ENCODE measurements around the gene AQP6. TPM values are rescaled to one million over a fixed set of nuclear protein-coding genes. Genes with fewer than 3 reads are reported as not detected.
"Not testable (repeated sequence)": the region's sequence is repeated elsewhere in the genome, so short reads cannot be mapped to it uniquely, and the experiment has no call there.

The AQP6 gene
- total and polyA plus RNA-seq, 12 donors: 0.20 to 1.1 (median 0.28) TPM; not detected in 8

GRCh38 chr12:49987625-49988303 is 15.0 kb downstream of the AQP6 start:
- Histone ChIP-seq H3K9me3 (replicated peaks in 1 of 3) (no peaks in the 10 kb centered on the region), H3K4me3 (no peak overlapping the region), H3K4me1 (replicated peaks in 1 of 2) (no peaks in the 10 kb centered on the region), H3K27me3 (no peaks in the 10 kb centered on the region), H3K27ac (no peak overlapping the region), H3K36me3 (replicated peaks in 1 of 2) (no peaks in the 10 kb centered on the region)
- no peak for DNase-seq
- WGBS, 4 donors: 74 to 92% (median 86%) methylated on average over 4 of the region's 4 CpGs
- TF ChIP-seq, protein P1, sequence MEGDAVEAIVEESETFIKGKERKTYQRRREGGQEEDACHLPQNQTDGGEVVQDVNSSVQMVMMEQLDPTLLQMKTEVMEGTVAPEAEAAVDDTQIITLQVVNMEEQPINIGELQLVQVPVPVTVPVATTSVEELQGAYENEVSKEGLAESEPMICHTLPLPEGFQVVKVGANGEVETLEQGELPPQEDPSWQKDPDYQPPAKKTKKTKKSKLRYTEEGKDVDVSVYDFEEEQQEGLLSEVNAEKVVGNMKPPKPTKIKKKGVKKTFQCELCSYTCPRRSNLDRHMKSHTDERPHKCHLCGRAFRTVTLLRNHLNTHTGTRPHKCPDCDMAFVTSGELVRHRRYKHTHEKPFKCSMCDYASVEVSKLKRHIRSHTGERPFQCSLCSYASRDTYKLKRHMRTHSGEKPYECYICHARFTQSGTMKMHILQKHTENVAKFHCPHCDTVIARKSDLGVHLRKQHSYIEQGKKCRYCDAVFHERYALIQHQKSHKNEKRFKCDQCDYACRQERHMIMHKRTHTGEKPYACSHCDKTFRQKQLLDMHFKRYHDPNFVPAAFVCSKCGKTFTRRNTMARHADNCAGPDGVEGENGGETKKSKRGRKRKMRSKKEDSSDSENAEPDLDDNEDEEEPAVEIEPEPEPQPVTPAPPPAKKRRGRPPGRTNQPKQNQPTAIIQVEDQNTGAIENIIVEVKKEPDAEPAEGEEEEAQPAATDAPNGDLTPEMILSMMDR (IDR thresholded peaks at IDR 0.05): no peak
- no peak for TF ChIP-seq POLR2A (IDR thresholded peaks at IDR 0.05)
- intact Hi-C loops (cut with DNase I): no loop called here

DNA sequence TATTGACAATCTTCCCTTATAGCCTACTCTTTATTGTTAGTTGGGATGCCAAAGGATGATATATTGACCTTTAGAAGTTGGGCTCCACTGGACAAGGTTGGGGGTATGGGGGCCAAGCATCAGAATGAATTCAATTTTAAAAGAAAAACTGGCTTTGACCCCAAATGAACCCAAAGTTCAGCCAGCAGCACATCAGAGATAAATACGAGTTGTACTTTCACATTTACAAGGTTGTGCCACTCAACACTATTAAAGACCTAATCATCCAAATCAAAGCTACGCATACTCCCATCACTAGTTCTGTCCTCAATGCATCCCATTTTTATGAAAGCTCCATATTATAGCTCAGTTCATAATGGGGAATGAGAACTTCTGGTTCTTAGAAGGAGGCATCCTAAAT is 16.7 kb downstream of the AQP6 start:
- H3K4me1 ChIP-seq (replicated peaks in 1 of 2); H3K27ac ChIP-seq; DNase-seq: not testable (repeated sequence)

GRCh38 chr12:49990273-49990672 is 17.5 kb downstream of the AQP6 start:
- Histone ChIP-seq H3K27me3 (no peaks in the 10 kb centered on the region), H3K27ac (no peak overlapping the region), H3K4me3 (no peak overlapping the region), H3K36me3 (replicated peaks in 1 of 2) (peaks cover 0 to 5% of the 10 kb centered on the region in 2 donors), H3K4me1 (replicated peaks in 1 of 2) (no peaks in the 10 kb centered on the region), H3K9me3 (replicated peaks in 1 of 3) (no peaks in the 10 kb centered on the region)
- no peak for DNase-seq
- WGBS, 4 donors: 78 to 86% (median 80%) methylated on average over 4 of the region's 4 CpGs
- TF ChIP-seq, protein P1 (IDR thresholded peaks at IDR 0.05): no peak
- no peak for TF ChIP-seq POLR2A (IDR thresholded peaks at IDR 0.05)
- intact Hi-C loops (cut with DNase I): no loop called here

More for the DNA sequence above, 16.7 kb downstream of the AQP6 start:
- H3K4me3 ChIP-seq; intact Hi-C loops (cut with DNase I); H3K27me3 ChIP-seq; H3K9me3 ChIP-seq (replicated peaks in 1 of 3); H3K36me3 ChIP-seq (replicated peaks in 1 of 2): not testable (repeated sequence)
- 54 to 76% (median 64%) methylated on average over 2 of the region's 2 CpGs for WGBS, 4 donors

DNA sequence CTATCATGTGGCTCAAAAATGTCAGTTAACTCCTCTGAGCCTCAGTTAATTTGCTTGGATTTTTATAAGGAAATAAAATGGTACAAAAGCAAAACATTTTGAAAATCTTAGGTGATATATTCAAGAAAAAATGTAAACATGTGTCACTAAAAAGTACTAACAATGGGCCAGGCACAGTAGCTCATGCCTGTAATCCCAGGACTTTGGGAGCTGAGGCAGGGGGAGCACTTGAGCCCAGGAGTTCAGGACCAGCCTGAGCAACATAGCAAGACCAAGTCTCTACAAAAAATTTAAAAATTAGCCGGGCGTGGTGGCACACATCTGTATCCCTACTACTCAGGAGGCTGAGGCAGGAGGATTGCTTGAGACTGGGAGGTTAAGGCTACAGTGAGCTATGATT is 25.7 kb downstream of the AQP6 start:
- WGBS, 4 donors: 95 to 100% (median 97%) methylated on average over 2 of the region's 2 CpGs
- Histone ChIP-seq H3K36me3 (replicated peaks in 1 of 2) (peaks cover 0 to 5% of the 10 kb centered on the region in 2 donors), H3K27me3 (no peaks in the 10 kb centered on the region), H3K4me1 (replicated peaks in 1 of 2) (no peaks in the 10 kb centered on the region), H3K9me3 (replicated peaks in 1 of 3) (no peaks in the 10 kb centered on the region), H3K4me3 (no peak overlapping the region), H3K27ac (no peak overlapping the region)
- no peak for DNase-seq
- intact Hi-C loops (cut with DNase I): no loop called here
- TF ChIP-seq, protein P1 (IDR thresholded peaks at IDR 0.05): no peak
- no peak for TF ChIP-seq POLR2A (IDR thresholded peaks at IDR 0.05)

DNA sequence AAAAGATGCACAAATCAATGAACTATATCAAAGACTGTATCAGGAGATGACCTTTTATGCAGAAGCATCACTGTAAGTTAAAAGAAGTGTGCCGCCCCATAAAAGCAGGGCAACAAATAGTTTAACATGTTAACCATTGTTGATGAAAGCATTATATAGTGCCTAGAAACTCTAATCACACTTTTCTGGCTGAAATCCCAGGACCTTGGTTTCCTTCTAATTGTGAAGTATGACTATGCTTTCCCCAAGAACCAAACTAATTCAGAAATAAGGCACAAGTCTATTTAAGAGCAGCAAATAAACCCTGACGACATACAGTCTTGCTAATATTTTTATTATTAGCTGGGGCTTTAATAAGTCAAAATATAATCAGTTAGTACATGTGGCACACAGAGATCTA is 30.8 kb downstream of the AQP6 start:
- H3K9me3 ChIP-seq (replicated peaks in 1 of 3): no peaks in the 10 kb centered on the region
- H3K4me1 ChIP-seq (replicated peaks in 1 of 2): no peaks in the 10 kb centered on the region
- no peak overlapping the region for H3K27ac ChIP-seq
- H3K36me3 ChIP-seq (replicated peaks in 1 of 2): no peaks in the 10 kb centered on the region
- TF ChIP-seq, protein P1 (IDR thresholded peaks at IDR 0.05): no peak
- TF ChIP-seq POLR2A (IDR thresholded peaks at IDR 0.05): no peak
- 73 to 81% (median 78%) methylated on average over 2 of the region's 2 CpGs for WGBS, 4 donors
- no peak for DNase-seq
- H3K27me3 ChIP-seq: no peaks in the 10 kb centered on the region
- H3K4me3 ChIP-seq: no peak overlapping the region
- intact Hi-C loops (cut with DNase I): no loop called here
